HG03159 (cell line): Measurements from ENCODE around the gene CERT1.
"Not testable (repeated sequence)": the region's sequence is repeated elsewhere in the genome, so short reads cannot be mapped to it uniquely, and the experiment has no call there.

Experiments
- ATAC-seq: cut with Tn5 transposase; IDR thresholded peaks from one replicate; pipeline ENCODE4 v1.9.1; 2021; ENCODE audit warnings: mild to moderate bottlenecking, moderate library complexity; ENCODE audit not compliant: unreplicated experiment

Gene CERT1

DNA sequence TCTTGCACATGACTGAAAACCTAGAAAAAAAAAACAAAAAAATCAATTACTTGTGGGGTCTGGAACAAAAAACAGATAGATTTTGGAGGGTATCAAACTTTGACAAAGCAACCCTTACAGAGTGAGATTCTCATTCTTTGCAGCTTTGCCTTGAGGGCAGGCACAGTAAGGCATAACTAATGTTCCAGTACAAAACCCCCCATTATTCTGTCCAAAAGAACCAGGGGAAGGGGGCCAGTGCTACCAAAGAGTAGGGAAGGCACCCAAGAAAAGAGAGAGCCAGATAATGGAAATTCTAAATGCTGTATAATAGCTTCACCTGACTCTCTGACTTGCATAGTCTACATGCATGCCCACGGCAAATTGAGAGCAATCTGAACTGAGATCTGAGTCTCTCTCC is 13.2 kb upstream of the CERT1 start:
- ATAC-seq = no peak

DNA sequence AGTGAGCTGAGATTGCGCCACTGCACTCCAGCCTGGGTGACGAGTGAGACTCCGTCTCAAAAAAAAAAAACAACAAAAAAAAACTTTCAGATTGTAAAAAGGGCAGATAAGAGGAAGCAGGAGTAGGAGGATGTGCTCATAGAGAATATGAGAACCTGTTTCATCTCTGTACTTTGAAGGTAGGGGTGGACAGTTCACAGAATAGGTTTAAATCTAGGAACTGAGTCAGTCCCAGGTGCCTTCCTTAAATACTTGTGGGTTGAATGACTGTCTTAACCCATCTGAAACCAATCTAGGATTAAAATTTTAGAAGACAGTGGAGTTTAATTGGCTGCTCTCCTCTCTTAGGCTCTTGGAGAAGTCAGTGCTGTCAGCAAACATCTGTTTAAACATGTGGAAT is 12.6 kb upstream of the CERT1 start:
- ATAC-seq = peak; percentile 90

DNA sequence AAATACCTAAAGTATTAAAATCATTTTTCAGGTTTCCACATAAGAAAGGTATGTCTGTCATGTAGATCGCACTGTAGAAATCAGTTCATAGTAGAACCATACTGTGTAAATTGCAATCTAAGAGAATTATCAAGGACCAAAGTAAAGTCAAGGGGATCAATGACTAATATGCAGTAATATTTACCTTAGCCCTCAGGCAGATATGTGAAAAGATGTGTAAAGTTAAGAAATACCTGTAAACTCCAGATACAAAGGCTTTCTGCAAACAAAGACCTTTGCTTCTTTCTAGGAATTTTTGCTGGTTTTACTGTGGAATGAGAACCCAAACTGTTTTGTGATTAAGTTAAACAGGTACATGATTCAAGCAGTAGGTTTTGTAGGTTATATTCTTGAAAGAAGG is 11.8 kb upstream of the CERT1 start:
- no peak for ATAC-seq

DNA sequence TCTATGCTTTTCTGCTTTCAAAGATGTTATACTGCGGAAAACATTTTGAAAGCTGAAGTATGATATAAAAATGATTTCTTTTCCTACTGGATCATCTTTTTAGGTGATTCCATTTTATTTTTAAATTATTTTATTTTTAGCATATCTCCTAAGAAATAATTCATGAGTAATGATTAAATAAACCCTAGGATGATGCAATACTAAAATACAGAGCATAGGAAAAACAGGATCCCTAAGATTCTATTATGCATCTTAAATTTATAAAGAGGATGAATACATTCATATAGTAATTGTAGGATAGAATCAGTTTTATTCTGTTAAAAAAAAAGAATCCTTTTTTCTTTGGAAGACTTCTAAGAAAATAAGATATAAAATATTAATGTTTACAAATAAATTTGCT is 11.1 kb upstream of the CERT1 start:
- no peak for ATAC-seq

- ATAC-seq = no peak
These were observed 10.6 kb upstream of the CERT1 start for GRCh38 chr5:75522025-75522424.

DNA sequence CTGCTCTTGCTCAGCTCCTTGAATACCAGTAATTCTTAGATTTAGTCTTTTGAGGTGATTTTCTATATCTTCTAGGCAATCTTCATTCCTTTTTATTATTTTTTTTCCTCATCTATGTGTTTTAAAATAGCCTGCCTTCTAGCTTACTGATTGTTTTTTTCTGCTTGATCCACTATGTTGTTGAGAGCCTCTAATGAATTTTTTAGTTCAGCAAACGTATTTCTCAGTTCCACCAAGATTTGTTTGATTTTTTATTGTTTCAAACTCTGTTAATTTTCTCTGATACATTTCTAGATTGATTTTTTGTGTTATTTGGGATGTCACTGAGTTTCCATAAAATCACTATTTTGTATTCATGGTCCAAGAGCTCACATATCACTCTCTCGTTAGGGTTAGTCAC is 9.8 kb upstream of the CERT1 start:
- ATAC-seq = no peak

DNA sequence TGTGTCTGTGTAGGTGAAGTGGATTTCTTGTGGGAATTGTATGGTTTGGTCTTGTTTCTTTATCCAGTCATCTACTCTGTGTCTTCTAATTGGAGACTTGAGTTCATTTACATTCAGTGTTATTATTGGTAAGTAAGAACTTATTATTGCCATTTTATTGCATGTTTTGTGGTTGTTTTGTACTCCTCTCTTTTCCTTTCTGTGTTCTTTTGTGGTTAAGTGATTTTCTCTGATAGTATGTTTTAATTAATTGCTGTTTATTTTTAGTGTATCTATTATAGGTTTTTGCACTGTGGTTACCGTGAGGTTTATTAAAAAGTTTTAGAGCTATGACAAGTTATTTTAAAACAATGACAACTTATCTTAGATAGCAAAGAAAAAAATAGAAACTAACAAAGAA is 8.3 kb upstream of the CERT1 start:
- no peak for ATAC-seq

DNA sequence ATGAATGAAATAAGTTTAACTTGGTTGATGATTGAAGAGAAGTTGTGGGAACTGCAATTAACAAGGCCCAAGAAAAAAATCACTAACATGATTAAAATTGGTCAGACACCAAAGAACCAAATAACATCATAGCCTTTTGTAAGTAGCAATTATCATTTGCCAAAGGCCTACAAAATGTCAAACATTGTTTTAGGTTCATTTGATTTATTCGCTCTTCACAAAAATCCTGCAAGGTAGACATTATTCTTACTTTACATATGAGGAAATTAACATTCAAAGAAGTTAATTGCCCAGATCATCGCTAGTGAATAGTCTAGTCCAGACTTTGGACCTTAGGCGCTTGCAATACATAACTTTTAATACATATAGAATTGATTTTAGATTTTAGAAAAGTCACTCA is 2.9 kb upstream of the CERT1 start:
- no peak for ATAC-seq

GRCh38 chr5:75513841-75514240 is 2.4 kb upstream of the CERT1 start:
- no peak for ATAC-seq

- ATAC-seq = no peak
These were observed 1.1 kb upstream of the CERT1 start for GRCh38 chr5:75512383-75513074.

GRCh38 chr5:75510836-75511434 is 494 bp downstream of the CERT1 start:
- ATAC-seq = peak; percentile 39

DNA sequence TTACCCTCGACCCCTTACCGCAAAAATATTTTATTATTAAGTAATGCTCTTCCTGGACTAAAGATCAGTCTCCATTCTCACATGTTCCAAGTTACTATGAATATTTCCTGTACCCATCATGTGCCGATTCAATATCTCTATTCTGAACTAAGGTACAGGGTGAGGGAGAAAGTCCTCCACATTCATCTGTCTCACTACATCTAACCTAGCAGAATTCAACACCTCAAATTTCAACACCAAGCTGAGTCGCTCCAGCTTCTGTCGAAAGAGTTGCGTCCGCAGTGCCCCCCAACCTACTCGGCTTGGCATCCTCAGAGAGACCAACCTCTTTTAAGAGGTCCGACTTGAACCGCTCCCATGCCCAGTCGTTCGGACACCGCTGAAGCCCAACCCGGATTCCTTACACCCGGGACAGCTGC is 1.0 kb downstream of the CERT1 start:
- no peak for ATAC-seq

DNA sequence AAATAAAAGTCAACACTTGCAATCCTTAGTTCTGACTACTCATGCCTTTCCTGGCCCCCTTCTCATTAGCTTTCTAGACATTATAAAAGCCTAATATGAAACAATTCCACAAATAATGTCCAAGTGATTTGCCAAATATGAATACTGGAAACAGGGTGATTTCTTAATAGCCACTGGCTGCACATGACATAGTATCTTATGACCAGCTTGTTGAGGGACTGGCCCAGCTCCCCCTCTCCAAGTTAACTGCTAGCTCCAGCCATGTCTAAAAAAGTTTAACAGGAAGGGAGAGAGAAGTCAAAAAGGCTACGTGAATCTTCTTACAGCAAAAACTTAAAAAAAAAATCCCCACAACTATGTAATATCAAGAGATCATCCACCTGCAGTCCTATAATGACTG is 1.5 kb downstream of the CERT1 start:
- no peak for ATAC-seq

DNA sequence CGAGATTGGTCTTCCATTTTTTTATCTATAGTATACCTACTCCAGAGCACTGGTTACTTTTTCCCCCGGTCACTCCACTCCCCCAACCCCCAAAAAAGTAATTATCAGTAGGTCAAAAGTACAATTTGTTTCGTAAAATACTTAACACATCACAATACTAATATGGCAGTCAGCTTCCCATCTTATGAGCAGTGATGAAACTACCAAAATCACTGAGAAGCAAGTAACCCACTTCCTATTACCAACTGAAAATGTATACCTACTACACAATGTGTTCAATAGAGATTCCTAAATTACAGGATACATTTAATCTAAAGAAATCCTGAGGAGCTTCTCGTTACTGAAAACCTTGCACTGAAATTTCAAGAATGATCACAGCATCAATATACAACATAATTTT is 1.9 kb downstream of the CERT1 start:
- ATAC-seq = no peak

DNA sequence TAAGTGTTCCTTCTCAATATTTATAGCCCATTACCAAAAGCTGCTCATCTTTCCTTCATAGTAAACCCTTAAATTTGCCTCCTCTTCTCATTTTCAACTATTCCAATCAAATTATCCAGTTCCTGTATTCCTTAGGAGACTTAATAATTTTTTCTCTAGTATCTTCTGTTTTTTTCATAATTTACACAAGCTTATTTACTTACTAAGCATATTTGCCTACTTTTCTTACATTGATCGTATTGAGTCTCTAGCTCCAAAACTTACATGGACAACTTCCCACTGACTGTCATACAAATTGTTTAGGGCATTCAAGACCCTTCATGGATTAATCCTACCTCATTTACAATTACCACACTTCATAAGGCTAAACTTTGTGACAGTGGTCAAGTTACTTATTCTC is 3.6 kb downstream of the CERT1 start:
- no peak for ATAC-seq

DNA sequence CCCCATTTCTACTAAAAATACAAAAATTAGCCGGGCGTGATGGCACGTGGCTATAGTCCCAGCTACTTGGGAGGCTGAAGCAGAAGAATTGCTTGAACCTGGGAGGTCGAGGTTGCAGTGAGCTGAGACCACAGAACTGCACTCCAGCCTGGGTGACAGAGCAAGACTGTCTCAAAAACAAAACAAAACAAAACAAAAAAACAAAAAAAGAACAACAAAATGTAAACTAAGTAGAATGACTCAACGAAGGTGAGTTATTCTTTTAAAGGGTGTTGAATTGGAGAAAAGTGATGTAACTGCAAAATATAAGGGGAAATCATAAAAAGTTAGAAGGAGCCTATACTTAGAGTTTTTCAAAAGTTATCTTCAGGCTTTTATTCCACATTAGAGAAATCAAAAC is 6.3 kb downstream of the CERT1 start:
- not testable (repeated sequence) for ATAC-seq

- ATAC-seq = not testable (repeated sequence)
These were observed 12.6 kb downstream of the CERT1 start for GRCh38 chr5:75498875-75499274.

DNA sequence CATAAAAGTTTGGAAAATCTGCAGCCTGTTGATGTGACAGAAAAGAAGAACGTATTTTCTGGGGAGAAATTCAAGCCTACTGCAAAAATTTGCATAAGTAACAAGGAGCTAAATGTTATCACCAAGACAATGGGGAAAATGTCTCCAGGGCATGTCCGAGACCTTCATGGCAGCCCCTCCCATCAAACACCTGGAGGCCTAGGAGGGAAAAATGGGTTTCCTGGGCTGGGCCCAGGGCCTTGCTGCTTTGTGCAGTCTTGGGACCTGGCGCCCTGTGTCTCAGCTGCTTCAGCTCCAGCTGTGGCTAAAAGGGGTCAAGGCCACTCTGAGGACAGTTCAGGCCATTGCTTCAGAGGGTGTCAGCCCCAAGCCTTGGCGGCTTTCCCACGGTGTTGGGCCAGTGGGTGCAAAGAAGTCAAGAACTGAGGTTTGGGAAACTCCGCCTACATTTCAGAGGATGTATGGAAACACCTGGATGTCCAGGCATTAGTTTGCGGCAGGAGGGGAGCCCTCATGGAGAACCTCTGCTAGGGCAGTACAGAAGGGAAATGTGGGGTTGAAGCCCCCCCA is 13.1 kb downstream of the CERT1 start:
- ATAC-seq = no peak

DNA sequence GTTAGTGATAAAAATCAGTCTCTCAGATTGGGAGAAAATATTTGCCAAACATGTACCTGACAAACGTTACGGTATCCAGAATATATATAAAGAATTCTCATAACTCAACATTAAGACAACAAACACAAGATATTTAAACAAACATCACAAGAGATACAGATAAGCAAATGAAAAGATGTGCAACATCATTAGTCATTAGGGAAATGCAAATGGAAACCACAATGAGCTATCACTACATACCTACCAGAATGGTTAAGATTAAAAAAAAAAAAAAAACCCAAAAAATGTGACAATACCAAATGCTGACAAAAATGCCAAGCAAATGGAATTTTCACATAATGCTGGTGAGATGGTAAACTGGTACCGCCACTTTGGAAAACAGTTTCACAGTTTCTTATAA is 15.4 kb downstream of the CERT1 start:
- ATAC-seq = no peak

DNA sequence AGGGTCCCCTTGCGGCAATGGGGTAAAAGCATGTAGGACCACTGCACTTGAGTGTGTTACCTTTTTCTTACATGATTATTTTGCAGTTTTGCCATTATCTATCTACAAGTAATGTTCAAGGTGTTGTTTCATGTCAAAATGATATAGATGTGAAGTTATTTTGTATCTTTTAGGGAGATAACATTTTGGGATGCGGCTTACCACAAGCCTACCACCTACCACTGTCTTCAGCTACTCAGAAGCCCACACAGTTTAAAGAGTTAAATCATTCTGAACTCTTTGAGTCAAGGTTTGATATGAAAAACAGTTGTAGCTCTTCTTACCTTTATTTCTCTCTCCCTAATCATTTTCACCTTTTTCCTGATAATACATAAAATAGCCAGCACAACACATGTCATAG is 19.8 kb downstream of the CERT1 start:
- no peak for ATAC-seq

DNA sequence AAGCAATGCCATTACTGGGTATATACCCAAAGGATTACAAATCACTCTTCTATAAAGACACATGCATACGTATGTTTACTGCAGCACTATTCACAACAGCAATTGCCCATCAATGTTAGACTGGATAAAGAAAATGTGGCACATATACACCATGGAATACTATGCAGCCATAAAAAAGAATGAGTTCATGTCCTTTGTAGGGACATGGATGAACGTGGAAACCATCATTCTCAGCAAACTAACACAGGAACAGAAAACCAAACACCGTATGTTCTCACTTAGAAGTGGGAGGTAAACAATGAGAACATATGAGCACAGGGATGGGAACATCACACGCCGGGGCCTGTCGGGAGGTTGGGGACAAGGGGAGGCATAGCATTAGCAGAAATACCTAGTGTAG is 21.6 kb downstream of the CERT1 start:
- ATAC-seq = not testable (repeated sequence)

DNA sequence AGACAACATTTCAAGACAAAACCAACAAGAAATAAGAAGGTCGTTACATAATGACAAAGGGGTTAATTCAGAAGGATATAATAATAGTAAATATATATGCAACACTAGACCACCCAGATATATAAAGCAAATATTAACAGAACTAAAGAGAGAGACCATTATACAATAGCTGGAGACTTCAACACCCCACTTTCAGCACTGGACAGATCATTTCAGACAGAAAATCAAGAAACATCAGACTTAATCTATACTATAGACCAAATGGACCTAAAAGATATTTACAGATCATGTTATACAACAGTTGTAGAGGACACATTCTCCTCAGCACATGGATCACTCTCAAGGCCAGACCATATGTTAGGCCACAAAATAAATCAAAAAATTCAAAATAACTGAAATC is 26.8 kb downstream of the CERT1 start:
- no peak for ATAC-seq

DNA sequence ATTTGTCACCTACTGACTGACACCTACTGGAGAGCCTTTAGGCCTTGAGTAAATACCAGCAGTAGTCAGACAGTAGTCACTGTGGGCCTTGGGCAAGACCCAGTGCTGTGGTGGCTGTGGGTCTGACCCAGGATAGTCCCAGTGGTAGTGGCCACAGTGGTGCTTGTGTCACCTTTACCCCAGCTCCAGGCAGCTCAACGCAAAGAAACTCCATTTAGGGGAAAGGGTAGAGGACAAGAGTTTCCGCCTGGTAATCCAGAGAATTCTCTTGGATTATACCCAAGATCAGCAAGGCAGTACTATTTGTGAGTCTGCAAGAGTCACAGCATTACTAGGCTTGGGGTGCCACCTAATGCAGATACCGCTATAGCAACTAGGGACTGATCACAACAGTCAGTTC is 28.9 kb downstream of the CERT1 start:
- ATAC-seq = no peak
